Activated T-cell treated with anti-CD3 and anti-CD28 coated beads, Interleukin-2, amount 50 U/mL, for 1 hour (primary cell): ENCODE results near the gene MUC21.
"Not testable (repeated sequence)": the region's sequence is repeated elsewhere in the genome, so short reads cannot be mapped to it uniquely, and the experiment has no call there.

ENCODE experiments used
- DNase-seq: peaks from one replicate; pipeline ENCODE4 v3.0.0-alpha.2; 2020

MUC21 gene

DNA sequence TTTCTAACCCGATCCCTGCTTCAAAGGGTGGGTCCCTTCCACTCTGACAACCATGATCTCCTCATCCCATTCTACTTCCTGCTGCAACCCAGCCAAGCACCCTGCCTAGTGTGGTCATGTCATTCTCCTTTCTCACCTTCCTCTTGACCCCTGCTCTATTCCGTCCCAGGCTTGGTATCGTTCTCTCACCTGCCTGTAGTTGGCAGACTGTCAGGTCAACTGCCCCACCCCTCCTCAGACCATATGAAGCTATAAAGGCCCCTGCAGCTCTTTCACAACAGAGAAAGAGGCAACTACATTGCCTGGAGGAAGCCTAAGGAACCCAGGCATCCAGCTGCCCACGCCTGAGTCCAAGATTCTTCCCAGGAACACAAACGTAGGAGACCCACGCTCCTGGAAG, at the start of gene MUC21:
Gene MUC21 (plus strand): TSS at position 280 of the 400 bp plus-strand sequence. CDS start 241 bp downstream, outside the sequence.
- DNase-seq, result no peak

DNA sequence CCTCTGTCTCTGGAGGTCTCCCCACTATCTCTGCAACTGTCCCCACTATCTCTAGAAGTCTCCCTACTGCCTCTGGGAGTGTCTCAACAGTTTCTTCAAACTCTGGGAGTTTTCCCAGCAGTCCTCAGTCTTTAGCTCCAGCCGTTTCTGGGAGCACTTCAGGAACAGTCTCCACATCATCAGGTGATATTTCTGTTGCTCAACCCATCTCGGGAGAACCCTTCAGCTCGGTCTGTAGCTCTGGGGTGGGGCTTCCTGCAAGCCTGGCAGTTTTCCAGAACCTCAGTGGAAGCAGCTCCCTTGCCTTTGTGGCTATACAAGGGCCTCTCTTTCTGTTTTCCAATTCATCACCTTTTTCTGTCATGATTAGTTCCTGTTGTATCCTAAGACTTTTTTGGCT, 48.5 kb upstream of the MUC21 start:
- no peak for DNase-seq

DNA sequence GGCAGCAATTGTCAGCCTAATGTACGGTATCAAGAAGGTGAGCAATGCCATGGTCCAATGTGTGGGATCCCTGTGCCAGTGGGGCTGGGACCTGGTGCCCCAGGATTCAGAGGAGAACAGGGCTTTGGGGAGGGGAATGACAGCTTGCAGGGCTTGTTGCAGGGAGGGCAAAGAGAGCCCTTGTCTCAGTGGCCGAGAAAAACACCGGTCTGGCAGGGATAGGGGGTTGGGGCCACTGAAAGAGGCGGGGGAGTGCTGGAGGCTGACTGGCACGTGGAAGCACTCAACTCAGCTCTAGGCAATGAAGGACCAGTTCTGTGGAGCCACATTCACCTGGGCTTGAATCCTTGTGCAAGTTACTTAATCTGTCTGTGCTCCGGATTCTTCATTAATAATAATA, 46.3 kb upstream of the MUC21 start:
- DNase-seq, result no peak

DNA sequence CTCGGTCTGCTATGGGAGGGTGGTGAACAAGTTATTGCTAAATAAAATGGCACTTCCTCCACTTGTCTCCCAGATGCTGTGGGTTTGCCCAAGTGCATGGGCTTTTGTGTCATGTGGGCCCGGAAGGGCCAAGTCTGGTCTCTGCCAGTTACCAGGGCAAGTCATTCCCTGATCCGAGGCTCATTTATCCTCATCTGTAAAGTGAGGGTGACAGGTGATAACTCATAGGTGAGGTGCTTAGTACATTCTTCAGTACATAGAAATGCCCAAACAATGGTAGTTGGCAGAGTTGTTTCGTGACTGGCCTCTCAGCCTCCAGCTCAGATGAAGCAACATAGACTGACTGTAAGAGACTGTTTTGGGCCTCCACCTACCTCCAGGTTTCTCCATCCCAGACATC, 44.8 kb upstream of the MUC21 start:
- DNase-seq, result no peak

DNA sequence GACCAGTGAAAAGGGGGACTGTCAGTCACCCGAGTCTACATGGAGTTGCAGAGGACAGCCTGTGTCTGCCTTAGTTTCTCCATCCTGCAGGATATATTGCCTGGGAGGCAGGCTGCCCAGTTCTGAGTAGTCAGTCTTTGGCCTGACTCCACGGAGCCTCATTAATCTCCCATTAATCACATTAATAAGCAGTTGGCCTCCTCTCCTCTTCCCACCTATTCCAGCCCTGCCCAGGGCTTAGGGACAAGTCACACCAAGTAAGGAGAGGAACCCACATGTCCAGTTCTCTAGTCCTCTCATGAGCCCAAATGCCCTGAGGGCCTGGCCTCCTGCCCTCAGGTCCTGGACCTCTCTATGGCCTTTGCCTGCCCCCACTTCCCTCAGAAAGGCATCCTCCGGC, 44.0 kb upstream of the MUC21 start:
- no peak for DNase-seq

GRCh38 chr6:30940361-30940986, 43.0 kb upstream of the MUC21 start, which contains the start of gene MUCL3:
Gene MUCL3, plus strand, starts transcription at chr6:30940973. Its CDS starts 27 bp downstream, at chr6:30941000.
- DNase-seq, result no peak

- DNase-seq, result no peak
Measured at GRCh38 chr6:30942338-30943060, 41.0 kb upstream of the MUC21 start.

DNA sequence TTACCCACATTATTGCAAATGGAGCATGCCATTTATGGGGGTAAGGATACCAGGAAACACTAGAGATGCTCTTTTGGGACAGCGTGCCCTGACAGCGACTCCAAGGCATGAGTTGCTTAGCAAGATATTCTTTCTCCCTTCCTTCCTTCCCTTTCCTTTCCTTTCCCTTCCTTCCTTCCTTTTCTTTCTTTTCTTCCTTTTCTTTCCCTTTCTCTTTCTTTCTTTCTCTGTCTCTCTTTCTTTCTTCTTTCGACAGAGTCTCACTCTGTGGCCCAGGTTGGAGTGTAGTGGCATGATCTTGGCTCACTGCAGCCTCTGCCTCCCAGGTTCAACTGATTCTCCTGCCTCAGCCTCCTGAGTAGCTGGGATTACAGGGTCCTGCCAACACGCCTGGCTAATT, 39.5 kb upstream of the MUC21 start:
- DNase-seq, result no peak

DNA sequence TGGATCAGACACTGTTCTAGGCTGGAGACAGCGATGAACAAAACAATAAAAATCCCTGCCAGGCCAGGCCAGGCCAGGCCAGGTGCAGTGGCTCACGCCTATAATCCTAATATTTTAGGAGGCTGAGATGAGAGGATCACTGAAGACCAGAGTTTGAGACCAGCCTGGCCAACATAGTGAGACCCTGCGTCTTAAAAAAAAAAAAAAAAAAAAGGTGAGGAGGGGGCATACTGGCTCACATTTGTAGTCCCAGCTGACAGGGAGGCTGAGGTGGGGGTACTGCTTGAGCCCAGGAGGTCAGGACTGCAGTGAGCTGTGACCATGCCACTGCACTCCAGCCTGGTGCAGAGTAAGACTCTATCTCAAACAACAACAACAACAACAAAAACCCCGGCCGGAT, 38.2 kb upstream of the MUC21 start:
- DNase-seq, result no peak

DNA sequence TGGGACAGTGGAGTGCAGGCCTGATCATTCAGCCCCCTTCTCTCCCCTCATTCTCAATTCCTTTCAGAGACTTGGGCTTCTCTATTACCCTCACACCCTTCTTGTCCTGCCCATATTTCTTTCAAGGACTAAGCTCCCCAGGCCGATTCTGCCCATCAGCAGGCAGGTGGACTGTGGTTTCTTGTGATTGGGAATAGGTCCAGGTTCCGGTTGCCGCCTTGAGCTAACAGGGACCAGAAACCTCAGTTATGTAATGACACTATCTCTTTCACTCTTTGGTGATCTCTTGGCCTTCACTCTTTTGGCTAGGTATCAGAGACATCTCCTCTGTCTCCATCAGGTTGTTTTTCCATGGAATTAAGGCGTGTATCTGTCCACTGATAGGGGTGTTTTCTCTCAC, 36.3 kb upstream of the MUC21 start:
- DNase-seq, result no peak

GRCh38 chr6:30948811-30949210, 34.7 kb upstream of the MUC21 start:
- DNase-seq, result no peak

DNA sequence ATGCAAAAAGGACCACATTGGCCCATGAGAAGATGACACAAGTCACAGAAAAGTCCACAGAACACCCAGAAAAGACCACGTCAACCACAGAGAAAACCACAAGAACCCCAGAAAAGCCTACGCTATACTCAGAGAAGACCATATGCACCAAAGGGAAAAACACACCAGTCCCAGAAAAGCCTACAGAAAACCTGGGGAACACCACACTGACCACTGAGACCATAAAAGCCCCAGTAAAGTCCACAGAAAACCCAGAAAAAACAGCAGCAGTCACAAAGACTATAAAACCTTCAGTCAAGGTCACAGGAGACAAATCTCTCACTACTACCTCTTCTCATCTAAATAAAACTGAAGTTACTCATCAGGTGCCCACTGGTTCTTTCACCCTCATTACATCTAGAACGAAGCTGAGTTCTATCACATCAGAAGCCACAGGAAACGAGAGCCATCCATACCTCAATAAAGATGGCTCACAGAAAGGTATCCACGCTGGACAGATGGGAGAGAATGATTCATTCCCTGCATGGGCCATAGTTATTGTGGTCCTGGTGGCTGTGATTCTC, 31.5 kb upstream of the MUC21 start:
- DNase-seq, result no peak

DNA sequence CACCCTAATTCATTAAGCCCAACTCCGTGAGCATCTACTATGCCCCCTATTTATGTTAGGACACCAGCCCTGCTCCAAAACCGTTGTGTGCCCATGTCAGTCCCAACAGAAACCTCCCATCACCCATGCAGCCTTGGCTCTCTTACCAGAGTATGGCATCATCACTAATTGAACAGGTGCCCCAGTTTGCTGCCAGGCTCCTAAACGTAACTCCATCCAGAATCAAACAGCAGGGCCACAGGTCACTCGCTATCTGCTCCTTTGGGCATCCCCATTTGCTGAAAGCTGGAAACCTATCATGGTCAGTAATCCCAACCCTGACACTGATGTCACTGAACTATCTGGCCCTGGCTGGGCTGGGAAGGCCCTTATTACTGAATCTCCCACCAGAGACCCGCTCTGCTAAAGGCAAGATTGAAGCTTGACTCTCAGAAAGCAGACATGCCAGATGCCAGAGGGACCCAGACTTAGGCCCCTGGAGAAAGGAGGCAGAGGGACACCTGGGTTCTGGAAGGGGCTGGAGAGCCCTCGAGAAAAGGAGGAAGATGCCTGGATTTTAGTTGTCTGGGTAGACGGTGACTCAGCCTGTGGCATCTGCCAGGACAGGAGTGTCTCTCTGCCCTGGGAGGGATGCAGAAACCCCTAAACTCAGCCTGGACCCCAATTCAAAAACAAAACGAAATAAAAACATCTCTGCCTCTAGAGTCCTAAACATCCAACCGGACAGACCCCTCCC, 28.7 kb upstream of the MUC21 start:
- DNase-seq, result no peak

DNA sequence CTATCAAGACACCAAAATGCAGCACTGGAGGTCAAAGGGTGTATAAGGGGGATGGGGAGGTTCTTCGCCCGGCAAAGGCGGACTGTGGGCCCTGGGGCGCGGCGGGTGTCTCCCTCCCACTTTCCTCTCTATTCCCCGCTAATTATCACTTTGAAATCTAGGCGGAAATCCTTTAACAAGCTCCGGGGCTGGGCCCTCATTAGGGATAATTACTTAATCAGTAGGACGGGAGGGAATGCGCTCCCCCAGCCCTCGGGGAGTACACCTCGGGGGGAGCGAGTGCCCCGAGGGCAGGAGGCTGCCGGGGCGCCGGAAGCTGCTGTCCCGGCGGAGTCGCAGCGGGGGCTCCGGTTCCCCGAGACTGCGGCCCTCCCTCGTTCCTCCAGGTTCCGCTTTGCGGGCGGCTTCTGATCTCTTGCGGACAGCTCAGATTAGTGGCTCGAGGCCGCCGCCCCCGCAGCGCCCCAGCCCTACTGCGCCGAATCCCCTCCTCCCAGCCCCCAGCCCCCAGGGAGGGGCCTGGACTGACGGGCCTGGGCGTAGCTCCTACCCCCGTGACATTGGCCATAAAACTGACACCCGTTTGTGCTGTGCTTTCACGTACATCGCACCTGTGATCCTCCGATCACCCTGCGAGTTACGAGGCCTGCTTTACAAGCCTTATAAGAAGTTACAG, 28.0 kb upstream of the MUC21 start:
- DNase-seq, result peak; percentile 75

DNA sequence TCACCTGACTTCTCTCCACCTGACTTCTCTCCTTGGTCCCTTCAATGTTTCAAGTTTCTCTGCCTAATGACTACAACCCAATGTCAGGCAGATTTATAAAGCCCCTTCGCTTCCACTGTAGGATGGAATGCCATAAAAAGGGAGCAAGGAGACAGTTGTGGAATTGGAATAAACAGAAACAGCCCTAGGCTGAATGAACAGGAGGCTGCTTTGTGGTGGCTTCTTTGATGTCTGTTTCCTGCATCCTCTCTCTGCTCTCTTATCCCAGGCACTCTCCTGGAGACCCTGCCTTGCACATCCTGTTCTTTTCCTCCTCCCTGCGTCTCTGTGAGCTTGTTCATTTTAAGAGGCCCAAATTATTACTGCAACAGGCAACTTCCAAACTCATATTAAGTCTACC, 25.8 kb upstream of the MUC21 start:
- no peak for DNase-seq

- no peak for DNase-seq
Measured at GRCh38 chr6:30960907-30961673, 22.4 kb upstream of the MUC21 start.

DNA sequence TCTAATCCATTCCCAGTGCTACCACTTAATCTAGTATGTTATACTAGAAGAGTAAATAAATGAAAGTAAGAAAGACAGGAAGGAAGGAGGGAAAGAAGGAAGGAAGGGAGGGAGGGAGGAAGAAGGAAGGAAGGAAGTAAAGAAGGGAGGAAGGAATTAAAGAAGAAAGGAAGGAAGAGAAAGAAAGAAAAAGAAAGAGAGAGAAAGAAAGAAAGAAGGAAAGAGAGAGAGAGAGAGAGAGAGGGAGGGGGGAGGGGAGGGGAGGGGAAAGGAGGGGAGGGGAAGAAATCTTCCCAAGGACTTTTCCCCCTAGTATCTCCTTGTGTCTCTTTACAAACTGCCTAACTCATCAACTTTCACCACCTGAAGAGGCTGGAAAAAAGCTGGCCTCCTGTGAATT, 20.8 kb upstream of the MUC21 start:
- DNase-seq, result no peak

DNA sequence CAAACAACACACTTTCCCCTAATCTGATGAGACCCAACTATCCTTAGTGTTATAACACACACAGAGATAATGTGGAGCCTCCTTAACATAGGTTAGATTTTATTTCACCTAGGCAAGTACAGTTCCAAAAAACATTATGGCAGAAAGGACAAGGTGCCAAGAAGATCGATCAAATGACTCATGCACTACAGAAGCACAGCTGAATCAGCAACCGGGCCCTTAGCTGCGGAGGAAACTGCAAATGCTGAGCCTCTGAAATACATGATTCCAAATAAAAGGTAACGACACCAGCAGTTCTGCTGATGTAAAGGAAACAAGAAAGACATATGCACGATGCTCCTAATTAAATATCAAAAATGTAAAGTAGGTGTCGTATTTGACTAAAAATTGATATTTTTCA, 19.9 kb upstream of the MUC21 start:
- no peak for DNase-seq

- no peak for DNase-seq
Measured at GRCh38 chr6:30964075-30964474, 19.4 kb upstream of the MUC21 start.

GRCh38 chr6:30965140-30965601, 18.3 kb upstream of the MUC21 start:
- DNase-seq, result no peak

GRCh38 chr6:30966154-30966553, 17.4 kb upstream of the MUC21 start:
- DNase-seq, result no peak

DNA sequence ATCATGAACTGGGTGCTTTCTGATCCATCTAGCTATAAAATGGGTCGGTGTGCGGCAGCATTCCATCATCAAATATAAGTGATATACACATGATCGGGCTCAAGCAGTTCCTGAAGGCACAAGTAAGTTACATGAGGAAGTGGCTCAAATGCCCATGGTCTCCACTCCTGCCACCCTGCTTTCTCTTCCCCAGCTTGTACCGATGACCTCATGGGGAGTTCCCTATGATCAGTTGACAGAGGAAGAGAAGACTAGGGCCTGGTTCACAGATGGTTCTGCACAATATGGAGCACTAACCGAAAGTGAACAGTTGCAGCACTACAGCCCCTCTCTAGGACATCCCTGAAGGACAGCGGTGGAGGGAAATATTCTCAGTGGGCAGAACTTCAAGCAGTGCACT, 14.3 kb upstream of the MUC21 start:
- not testable (repeated sequence) for DNase-seq
